DOHH2 (cell line): Measurements from ENCODE around the gene MYO1D.

Source experiments
- H3F3A ChIP-seq: fragments of 200-600 bp; sonication (generic), shearing (Covaris generic); 2 replicates; pipeline ENCODE4 v1.6.0; 2016; ENCODE audit warnings: antibody characterized with exemption, mild to moderate bottlenecking; ENCODE audit not compliant: control insufficient read depth, insufficient read depth
- H3K27ac ChIP-seq: fragments of 200-600 bp; sonication (generic); 2 replicates; pipeline ENCODE4 v1.5.1; 2014; ENCODE audit warnings: low read depth, mild to moderate bottlenecking, low read length, moderate library complexity
- H3K27me3 ChIP-seq: fragments of 200-600 bp; sonication (generic); 2 replicates; pipeline ENCODE4 v1.6.1; 2014; ENCODE audit warnings: mild to moderate bottlenecking, low read length, mixed read lengths; ENCODE audit not compliant: control insufficient read depth
- H3K36me3 ChIP-seq: fragments of 200-600 bp; sonication (generic); 2 replicates; pipeline ENCODE4 v1.6.1; 2014; ENCODE audit warnings: mild to moderate bottlenecking, low read length, moderate library complexity, mixed read lengths; ENCODE audit not compliant: control insufficient read depth
- H3K4me1 ChIP-seq: fragments of 200-600 bp; sonication (generic); 2 replicates; pipeline ENCODE4 v1.6.1; 2014; ENCODE audit warnings: mild to moderate bottlenecking, low read length, mixed read lengths; ENCODE audit not compliant: control insufficient read depth
- H3K4me2 ChIP-seq: fragments of 200-600 bp; sonication (generic); 2 replicates; pipeline ENCODE4 v1.6.0; 2014; ENCODE audit warnings: mild to moderate bottlenecking, low read length, moderate library complexity
- H3K4me3 ChIP-seq: fragments of 200-600 bp; sonication (generic); 2 replicates; pipeline ENCODE4 v1.5.1; 2014; ENCODE audit warnings: mild to moderate bottlenecking, low read length, mixed read lengths
- H3K79me2 ChIP-seq: fragments of 200-600 bp; sonication (generic); 2 replicates; pipeline ENCODE4 v1.6.1; 2014; ENCODE audit warnings: mild to moderate bottlenecking, low read length, mixed read lengths; ENCODE audit not compliant: control insufficient read depth
- H3K9me2 ChIP-seq: fragments of 200-600 bp; sonication (generic); replicated peaks from 2 replicates; pipeline ENCODE4 v1.6.1; 2014; ENCODE audit warnings: mild to moderate bottlenecking, low read length, mixed read lengths; ENCODE audit not compliant: control insufficient read depth
- H3K9me3 ChIP-seq: fragments of 200-600 bp; sonication (generic); 2 replicates; pipeline ENCODE4 v1.6.1; 2014; ENCODE audit warnings: antibody characterized with exemption, low read length, mixed read lengths; ENCODE audit not compliant: control insufficient read depth, insufficient read depth
- H4K20me1 ChIP-seq: fragments of 200-600 bp; sonication (generic); 2 replicates; pipeline ENCODE4 v1.6.0; 2014; ENCODE audit warnings: low read depth, mild to moderate bottlenecking, antibody characterized with exemption, low read length, moderate library complexity; ENCODE audit not compliant: control insufficient read depth, insufficient read depth
- EZH2phosphoT487 ChIP-seq: fragments of 200-600 bp; sonication (generic); IDR thresholded peaks from 2 replicates; pipeline ENCODE4 v1.6.1; 2017; ENCODE audit warnings: borderline replicate concordance, mild to moderate bottlenecking, antibody characterized with exemption, low read length, moderate library complexity, mixed read lengths
- TF ChIP-seq, protein P1 (sequence below): fragments of 200-600 bp; sonication (generic); IDR thresholded peaks from one replicate; pipeline ENCODE4 v1.5.1; 2014; ENCODE audit warnings: antibody characterized with exemption, mild to moderate bottlenecking, low read depth, low read length; ENCODE audit not compliant: poor library complexity, severe bottlenecking

Gene MYO1D

GRCh38 chr17:32533296-32533695 is 343.6 kb downstream of the MYO1D start:
- Histone ChIP-seq H3K36me3 (no peaks in the 10 kb centered on the region), H3K4me2 (no peak overlapping the region), H3K4me1 (no peaks in the 10 kb centered on the region), H3K27me3 (peaks cover 41% of the 10 kb centered on the region), H3K27ac (no peak overlapping the region), H3K79me2 (no peaks in the 10 kb centered on the region), H3K9me2 (no peaks in the 10 kb centered on the region), H3K4me3 (no peak overlapping the region), H3K9me3 (no peaks in the 10 kb centered on the region), H4K20me1 (no peaks in the 10 kb centered on the region), H3F3A (no peaks in the 10 kb centered on the region)
- TF ChIP-seq EZH2phosphoT487: no peak
- TF ChIP-seq, protein P1, sequence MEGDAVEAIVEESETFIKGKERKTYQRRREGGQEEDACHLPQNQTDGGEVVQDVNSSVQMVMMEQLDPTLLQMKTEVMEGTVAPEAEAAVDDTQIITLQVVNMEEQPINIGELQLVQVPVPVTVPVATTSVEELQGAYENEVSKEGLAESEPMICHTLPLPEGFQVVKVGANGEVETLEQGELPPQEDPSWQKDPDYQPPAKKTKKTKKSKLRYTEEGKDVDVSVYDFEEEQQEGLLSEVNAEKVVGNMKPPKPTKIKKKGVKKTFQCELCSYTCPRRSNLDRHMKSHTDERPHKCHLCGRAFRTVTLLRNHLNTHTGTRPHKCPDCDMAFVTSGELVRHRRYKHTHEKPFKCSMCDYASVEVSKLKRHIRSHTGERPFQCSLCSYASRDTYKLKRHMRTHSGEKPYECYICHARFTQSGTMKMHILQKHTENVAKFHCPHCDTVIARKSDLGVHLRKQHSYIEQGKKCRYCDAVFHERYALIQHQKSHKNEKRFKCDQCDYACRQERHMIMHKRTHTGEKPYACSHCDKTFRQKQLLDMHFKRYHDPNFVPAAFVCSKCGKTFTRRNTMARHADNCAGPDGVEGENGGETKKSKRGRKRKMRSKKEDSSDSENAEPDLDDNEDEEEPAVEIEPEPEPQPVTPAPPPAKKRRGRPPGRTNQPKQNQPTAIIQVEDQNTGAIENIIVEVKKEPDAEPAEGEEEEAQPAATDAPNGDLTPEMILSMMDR: no peak

GRCh38 chr17:32529604-32530003 is 347.3 kb downstream of the MYO1D start:
- Histone ChIP-seq H3K9me2 (no peaks in the 10 kb centered on the region), H3K4me2 (no peak overlapping the region), H3K79me2 (no peaks in the 10 kb centered on the region), H4K20me1 (0 out of 2 replicates have a peak, but pooled peaks cover 5% of the 10 kb centered on the region), H3K4me3 (no peak overlapping the region), H3K27me3 (peaks cover 70% of the 10 kb centered on the region), H3F3A (no peaks in the 10 kb centered on the region), H3K27ac (no peak overlapping the region), H3K4me1 (peaks cover 8% of the 10 kb centered on the region), H3K9me3 (no peaks in the 10 kb centered on the region), H3K36me3 (no peaks in the 10 kb centered on the region)
- TF ChIP-seq, protein P1: no peak
- no peak for TF ChIP-seq EZH2phosphoT487

- no peaks in the 10 kb centered on the region for H3K9me2 ChIP-seq
These were observed 348.1 kb downstream of the MYO1D start for GRCh38 chr17:32528825-32529224.

More at GRCh38 chr17:32528825-32529224, 348.1 kb downstream of the MYO1D start:
- Histone ChIP-seq H4K20me1 (0 out of 2 replicates have a peak, but pooled peaks cover 5% of the 10 kb centered on the region), H3K4me2 (no peak overlapping the region), H3K9me3 (no peaks in the 10 kb centered on the region), H3K36me3 (no peaks in the 10 kb centered on the region), H3K79me2 (no peaks in the 10 kb centered on the region), H3F3A (peaks cover 6% of the 10 kb centered on the region), H3K27ac (no peak overlapping the region), H3K4me1 (peaks cover 16% of the 10 kb centered on the region), H3K4me3 (no peak overlapping the region), H3K27me3 (peaks cover 70% of the 10 kb centered on the region)
- TF ChIP-seq EZH2phosphoT487: no peak
- TF ChIP-seq, protein P1: no peak
